ENCODE results near the gene ARHGAP19. TPM values are rescaled to one million over a fixed set of nuclear protein-coding genes. Genes with fewer than 3 reads are reported as not detected.

Gene ARHGAP19
- total RNA-seq, 1 donor = 7.8 TPM

DNA sequence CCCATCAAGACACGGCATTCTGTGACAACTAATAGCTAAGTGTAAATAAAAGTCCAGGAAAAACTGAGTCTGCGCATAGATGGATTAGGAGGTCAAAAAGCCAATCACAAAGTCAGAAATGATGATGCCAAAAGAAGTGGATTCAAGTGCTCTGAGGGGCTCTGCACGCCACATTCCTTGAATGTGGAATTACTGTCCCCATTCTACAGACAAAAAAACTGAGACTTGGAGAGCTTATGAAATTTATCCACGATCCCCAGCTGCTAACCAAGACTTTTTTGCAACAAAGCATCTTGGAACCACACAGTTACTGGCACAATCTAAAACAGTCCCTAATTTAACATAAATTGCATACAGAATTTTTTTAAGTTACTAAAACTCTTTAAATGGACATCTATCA lies 57.1 kb downstream of the ARHGAP19 start:
- no peak overlapping the region for H3K4me3 ChIP-seq (ENCODE audit: low read length)
- H3K9me3 ChIP-seq (ENCODE audit: low read depth, low read length) = no peaks in the 10 kb centered on the region
- no peaks in the 10 kb centered on the region for H3K4me1 ChIP-seq (ENCODE audit: insufficient read depth, low read length)
- no peaks in the 10 kb centered on the region for H3K27me3 ChIP-seq (ENCODE audit: insufficient read depth, low read length)

GRCh38 chr10:97234400-97234799 lies 58.0 kb downstream of the ARHGAP19 start:
- Histone ChIP-seq H3K4me1 (ENCODE audit: insufficient read depth, low read length) (no peaks in the 10 kb centered on the region), H3K27me3 (ENCODE audit: insufficient read depth, low read length) (no peaks in the 10 kb centered on the region), H3K9me3 (ENCODE audit: low read depth, low read length) (no peaks in the 10 kb centered on the region), H3K4me3 (ENCODE audit: low read length) (no peak overlapping the region)

DNA sequence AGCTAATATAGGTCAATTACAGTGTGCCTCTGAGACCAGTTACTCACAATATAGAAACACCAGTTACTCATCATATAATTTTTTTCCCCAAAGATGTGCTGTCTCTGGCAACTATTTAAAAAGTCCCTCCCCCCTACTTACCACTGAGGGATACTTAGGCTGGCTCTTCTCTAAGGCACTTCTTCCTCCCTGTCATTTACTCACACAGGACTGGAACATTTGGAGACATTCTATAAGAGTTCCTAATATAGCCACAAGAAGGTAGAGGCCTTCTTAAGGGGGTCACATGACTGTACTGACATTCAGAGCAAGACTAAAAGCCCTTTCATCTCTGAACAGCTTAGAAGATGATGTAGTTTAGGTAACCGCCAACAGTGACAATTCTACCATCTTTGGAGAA lies 62.3 kb downstream of the ARHGAP19 start:
- Histone ChIP-seq H3K27me3 (ENCODE audit: insufficient read depth, low read length) (no peaks in the 10 kb centered on the region), H3K4me1 (ENCODE audit: insufficient read depth, low read length) (peaks cover 1% of the 10 kb centered on the region), H3K4me3 (ENCODE audit: low read length) (no peak overlapping the region), H3K9me3 (ENCODE audit: low read depth, low read length) (no peaks in the 10 kb centered on the region)

- Histone ChIP-seq H3K27me3 (ENCODE audit: insufficient read depth, low read length) (no peaks in the 10 kb centered on the region), H3K9me3 (ENCODE audit: low read depth, low read length) (no peaks in the 10 kb centered on the region), H3K4me3 (ENCODE audit: low read length) (no peak overlapping the region), H3K4me1 (ENCODE audit: insufficient read depth, low read length) (peaks cover 8% of the 10 kb centered on the region)
These were observed 63.0 kb downstream of the ARHGAP19 start for GRCh38 chr10:97229322-97230015.

- H3K9me3 ChIP-seq (ENCODE audit: low read depth, low read length) = no peaks in the 10 kb centered on the region
- peaks cover 15% of the 10 kb centered on the region for H3K4me1 ChIP-seq (ENCODE audit: insufficient read depth, low read length)
- no peak overlapping the region for H3K4me3 ChIP-seq (ENCODE audit: low read length)
These were observed 63.7 kb downstream of the ARHGAP19 start for GRCh38 chr10:97228775-97229157.

DNA sequence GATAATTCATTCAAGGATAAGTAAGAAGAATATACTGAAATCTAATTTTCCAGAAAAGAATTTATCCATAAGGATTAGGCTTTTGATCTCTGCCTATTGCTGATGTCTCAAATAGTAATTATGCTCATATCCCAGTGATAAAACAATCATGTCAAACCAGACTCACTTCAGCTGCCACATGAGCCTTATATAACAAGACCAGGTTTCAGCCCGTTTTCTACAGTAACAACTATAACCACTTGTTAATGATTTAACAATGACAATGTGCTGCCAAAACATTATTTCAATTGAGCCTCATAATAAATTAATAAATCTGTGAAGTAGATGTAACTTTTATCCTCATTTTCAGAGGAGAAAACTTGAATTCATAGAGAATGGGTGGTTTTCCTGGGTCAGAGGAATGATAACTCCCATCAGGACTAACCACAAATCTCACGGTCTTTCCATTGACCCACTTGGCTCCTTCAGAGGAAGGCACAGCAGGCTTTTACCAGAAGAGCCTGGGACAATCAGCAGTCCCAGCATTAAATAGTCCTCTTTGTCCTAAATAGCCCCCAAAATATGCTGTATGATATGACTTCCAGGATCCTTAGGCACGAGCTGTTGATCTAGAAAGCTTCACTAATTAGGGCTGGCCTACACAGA lies 64.2 kb downstream of the ARHGAP19 start:
- Histone ChIP-seq H3K9me3 (ENCODE audit: low read depth, low read length) (no peaks in the 10 kb centered on the region), H3K27me3 (ENCODE audit: insufficient read depth, low read length) (no peaks in the 10 kb centered on the region), H3K4me1 (ENCODE audit: insufficient read depth, low read length) (peaks cover 15% of the 10 kb centered on the region), H3K4me3 (ENCODE audit: low read length) (no peak overlapping the region)

More at GRCh38 chr10:97228775-97229157, 63.7 kb downstream of the ARHGAP19 start:
- no peaks in the 10 kb centered on the region for H3K27me3 ChIP-seq (ENCODE audit: insufficient read depth, low read length)

- Histone ChIP-seq H3K27me3 (ENCODE audit: insufficient read depth, low read length) (no peaks in the 10 kb centered on the region), H3K4me1 (ENCODE audit: insufficient read depth, low read length) (peaks cover 15% of the 10 kb centered on the region), H3K9me3 (ENCODE audit: low read depth, low read length) (no peaks in the 10 kb centered on the region), H3K4me3 (ENCODE audit: low read length) (no peak overlapping the region)
These were observed 66.0 kb downstream of the ARHGAP19 start for GRCh38 chr10:97226398-97226797.

DNA sequence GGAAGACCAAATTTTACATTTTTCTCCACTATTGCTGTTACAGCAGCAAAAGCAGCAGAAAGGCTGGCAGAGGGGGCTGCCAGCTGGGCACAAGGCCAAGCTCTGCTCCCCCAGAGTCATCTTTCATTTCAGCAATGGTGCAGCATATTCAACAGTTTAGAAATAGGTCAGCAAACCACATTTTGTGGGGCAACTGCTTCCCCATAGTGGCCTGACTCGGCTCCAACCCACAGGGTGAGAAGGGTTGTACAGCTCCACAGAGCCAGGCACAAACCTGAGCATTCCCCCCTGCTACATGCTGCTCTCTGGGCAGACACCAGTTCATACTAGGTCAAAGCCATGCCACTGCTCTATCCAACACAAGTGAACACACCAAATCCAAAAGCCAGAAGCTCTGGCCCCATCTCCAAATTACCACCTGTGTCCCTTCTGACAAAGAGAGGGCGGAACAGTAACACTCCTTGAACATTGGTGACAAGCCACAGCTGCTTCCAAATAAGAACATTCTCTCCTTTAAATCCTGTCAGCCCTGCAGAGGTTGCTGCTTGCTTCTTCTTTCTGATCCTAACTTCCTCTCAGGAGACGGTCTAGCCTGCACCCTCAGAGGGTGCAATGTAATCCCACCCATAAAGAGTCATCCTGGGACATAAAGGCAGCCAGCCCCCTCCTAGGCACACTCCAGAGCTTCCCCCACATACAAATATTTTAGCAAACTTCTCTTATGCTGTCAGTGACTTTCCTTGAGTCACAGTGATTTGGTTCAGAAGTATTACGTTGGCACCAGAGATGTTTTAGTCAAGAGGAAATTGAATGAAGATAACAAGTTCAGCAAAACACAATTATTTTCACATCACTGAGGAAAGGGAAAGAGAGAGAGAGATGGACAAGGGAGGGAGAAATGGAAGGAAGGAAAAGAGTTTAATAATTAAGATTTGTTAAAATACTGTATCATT lies 67.7 kb downstream of the ARHGAP19 start:
- H3K4me3 ChIP-seq (ENCODE audit: low read length) = no peak overlapping the region
- H3K4me1 ChIP-seq (ENCODE audit: insufficient read depth, low read length) = peaks cover 22% of the 10 kb centered on the region
- no peaks in the 10 kb centered on the region for H3K27me3 ChIP-seq (ENCODE audit: insufficient read depth, low read length)
- no peaks in the 10 kb centered on the region for H3K9me3 ChIP-seq (ENCODE audit: low read depth, low read length)

DNA sequence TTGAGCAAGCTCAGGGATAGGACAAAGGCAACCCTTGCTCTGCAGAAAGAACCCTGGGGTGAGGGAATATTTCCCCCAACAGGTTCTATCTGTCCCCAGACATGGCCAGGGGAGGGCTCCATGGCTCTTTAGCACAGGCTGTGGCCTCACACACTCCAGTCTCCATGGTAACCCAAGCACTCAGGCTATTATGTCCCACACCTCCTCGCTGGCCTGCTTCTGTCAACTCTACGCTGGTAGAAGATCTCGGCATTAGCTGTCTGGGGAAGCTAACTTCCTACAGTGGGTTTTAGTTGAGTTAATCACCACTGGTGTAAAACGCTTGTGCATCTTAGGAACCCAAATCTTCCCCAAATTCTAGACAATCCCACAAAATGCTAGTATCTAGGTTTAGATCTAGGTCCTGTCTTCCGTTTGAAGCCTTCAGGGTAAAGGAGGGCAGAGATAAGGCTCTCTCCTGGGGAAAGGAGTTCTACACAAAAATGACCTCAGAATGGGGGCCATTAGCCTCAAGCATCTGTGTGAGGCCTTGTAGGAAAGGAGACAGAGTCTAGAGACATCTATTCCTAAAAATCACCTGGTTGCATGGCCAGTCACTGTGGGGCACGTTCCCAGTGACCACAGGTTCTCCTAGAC lies 70.0 kb downstream of the ARHGAP19 start:
- H3K27me3 ChIP-seq (ENCODE audit: insufficient read depth, low read length) = no peaks in the 10 kb centered on the region
- no peak overlapping the region for H3K4me3 ChIP-seq (ENCODE audit: low read length)
- peaks cover 44% of the 10 kb centered on the region for H3K4me1 ChIP-seq (ENCODE audit: insufficient read depth, low read length)
- H3K9me3 ChIP-seq (ENCODE audit: low read depth, low read length) = no peaks in the 10 kb centered on the region

GRCh38 chr10:97220355-97220754 lies 72.1 kb downstream of the ARHGAP19 start:
- Histone ChIP-seq H3K4me1 (ENCODE audit: insufficient read depth, low read length) (peaks cover 51% of the 10 kb centered on the region), H3K9me3 (ENCODE audit: low read depth, low read length) (no peaks in the 10 kb centered on the region), H3K4me3 (ENCODE audit: low read length) (no peak overlapping the region), H3K27me3 (ENCODE audit: insufficient read depth, low read length) (no peaks in the 10 kb centered on the region)

DNA sequence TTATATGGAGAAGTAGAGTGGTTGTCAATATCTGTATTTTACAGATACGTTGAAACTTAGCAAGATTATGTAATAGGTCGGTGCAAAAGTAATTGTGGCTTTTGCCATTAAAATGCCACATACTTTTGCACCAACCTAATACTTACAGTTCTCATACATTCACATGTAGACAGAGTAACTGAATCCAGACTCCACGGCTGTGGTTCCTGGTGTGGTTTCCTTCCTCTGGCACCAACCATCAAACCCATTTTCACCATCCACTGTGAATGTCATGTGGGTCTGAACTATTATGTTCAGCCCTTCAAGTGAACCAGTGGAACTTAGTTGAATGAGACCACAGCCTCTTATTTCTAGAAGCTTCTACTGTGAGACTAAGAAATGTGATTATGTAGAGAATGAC lies 75.1 kb downstream of the ARHGAP19 start:
- no peaks in the 10 kb centered on the region for H3K27me3 ChIP-seq (ENCODE audit: insufficient read depth, low read length)
- peaks cover 36% of the 10 kb centered on the region for H3K4me1 ChIP-seq (ENCODE audit: insufficient read depth, low read length)
- no peak overlapping the region for H3K4me3 ChIP-seq (ENCODE audit: low read length)
- no peaks in the 10 kb centered on the region for H3K9me3 ChIP-seq (ENCODE audit: low read depth, low read length)

DNA sequence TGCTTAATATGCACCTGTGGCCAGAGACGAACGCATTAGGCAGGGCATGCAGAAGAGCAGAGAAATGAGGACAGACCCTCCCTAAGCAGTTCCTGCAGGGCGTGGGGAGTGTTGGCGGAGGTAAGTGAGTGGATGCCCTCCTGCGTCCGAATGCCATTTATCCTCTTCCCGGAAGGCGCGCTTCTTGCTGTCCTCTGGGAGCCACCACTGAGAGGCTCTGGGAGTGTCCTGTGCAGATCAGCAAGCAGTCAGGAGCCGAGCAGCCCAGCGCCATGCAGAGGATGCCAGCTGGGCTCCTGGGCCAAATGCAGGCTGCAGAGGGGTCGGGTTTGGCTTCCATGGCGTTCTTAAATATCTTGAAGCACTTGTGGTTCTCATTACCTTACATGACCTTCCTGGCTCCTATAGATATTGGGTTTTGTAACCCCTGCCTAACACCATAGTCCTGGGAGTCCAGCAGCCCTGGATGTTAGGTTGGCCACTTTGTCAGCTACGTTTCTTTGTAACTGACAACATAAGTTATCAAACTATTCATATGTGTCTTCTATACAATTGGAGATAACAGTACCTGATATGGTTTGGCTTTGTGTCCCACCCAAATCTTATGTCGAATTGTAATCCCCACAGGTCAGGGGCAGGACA lies 76.7 kb downstream of the ARHGAP19 start:
- H3K4me1 ChIP-seq (ENCODE audit: insufficient read depth, low read length) = peaks cover 36% of the 10 kb centered on the region
- no peaks in the 10 kb centered on the region for H3K9me3 ChIP-seq (ENCODE audit: low read depth, low read length)
- no peaks in the 10 kb centered on the region for H3K27me3 ChIP-seq (ENCODE audit: insufficient read depth, low read length)

DNA sequence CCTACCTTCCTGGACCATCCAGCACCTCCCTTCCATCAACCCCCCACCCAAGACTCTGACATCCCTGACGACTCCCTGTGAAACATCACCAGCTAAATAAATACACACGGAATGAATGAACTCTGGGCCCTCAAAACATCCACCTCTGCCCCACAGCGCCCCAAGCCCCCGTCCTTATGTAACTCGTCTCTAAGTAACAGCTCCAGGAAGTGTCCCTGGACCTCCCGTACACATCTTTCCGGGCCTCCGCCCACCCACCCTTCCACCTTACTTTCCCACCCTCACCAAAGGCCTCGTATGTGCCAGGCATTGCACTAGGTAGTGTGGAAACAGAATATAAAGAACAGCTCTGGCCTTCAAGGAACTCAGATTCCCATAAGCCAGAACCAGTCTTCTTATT lies 79.0 kb downstream of the ARHGAP19 start:
- H3K4me1 ChIP-seq (ENCODE audit: insufficient read depth, low read length) = peaks cover 16% of the 10 kb centered on the region
- H3K9me3 ChIP-seq (ENCODE audit: low read depth, low read length) = no peaks in the 10 kb centered on the region
- no peaks in the 10 kb centered on the region for H3K27me3 ChIP-seq (ENCODE audit: insufficient read depth, low read length)
- H3K4me3 ChIP-seq (ENCODE audit: low read length) = no peak overlapping the region

More for the DNA sequence above, 76.7 kb downstream of the ARHGAP19 start:
- H3K4me3 ChIP-seq (ENCODE audit: low read length) = no peak overlapping the region

DNA sequence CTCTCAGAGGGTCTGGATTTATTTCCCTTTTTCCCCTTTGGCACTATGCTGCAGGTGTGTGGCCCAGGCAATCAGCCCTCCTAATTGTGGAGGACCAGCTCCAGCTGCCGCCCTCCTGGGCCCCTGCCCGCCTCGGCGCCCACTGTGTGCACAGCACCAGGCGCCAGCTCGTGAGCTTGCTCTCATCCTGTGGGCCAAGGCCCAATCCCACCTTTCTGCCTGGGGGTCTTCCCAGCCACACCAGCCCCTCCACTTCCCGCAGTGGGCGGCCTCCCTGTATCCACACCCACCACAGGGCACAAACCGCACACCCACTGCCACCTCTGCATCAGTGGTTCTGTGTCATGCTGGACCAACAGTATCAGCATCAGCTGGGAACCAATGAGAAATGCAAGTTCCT lies 81.2 kb downstream of the ARHGAP19 start:
- Histone ChIP-seq H3K27me3 (ENCODE audit: insufficient read depth, low read length) (no peaks in the 10 kb centered on the region), H3K4me3 (ENCODE audit: low read length) (no peak overlapping the region), H3K4me1 (ENCODE audit: insufficient read depth, low read length) (no peaks in the 10 kb centered on the region), H3K9me3 (ENCODE audit: low read depth, low read length) (no peaks in the 10 kb centered on the region)
